GM21717 (cell line): ENCODE measurements around the gene HEG1.

Source experiments
- ATAC-seq: cut with Tn5 transposase; IDR thresholded peaks from one replicate; pipeline ENCODE4 v1.9.1; 2021; ENCODE audit warnings: mild to moderate bottlenecking, moderate library complexity; ENCODE audit not compliant: unreplicated experiment

Gene HEG1

GRCh38 chr3:124998247-124998630 is 57.6 kb downstream of the HEG1 start:
- ATAC-seq: no peak

- no peak for ATAC-seq
Observed at GRCh38 chr3:124997303-124998246, 58.2 kb downstream of the HEG1 start.

GRCh38 chr3:124995460-124995994 is 60.3 kb downstream of the HEG1 start:
- no peak for ATAC-seq

- ATAC-seq: no peak
Observed at GRCh38 chr3:124993466-124993865, 62.3 kb downstream of the HEG1 start.

GRCh38 chr3:124992041-124992440 is 63.8 kb downstream of the HEG1 start:
- no peak for ATAC-seq

- ATAC-seq: no peak
Observed at GRCh38 chr3:124986192-124987143, 69.3 kb downstream of the HEG1 start.

- ATAC-seq: no peak
Observed at GRCh38 chr3:124985349-124985748, 70.4 kb downstream of the HEG1 start.

GRCh38 chr3:124984754-124985153 is 71.0 kb downstream of the HEG1 start:
- no peak for ATAC-seq

- ATAC-seq: no peak
Observed at GRCh38 chr3:124982855-124983254, 72.9 kb downstream of the HEG1 start.

- ATAC-seq: no peak
Observed at GRCh38 chr3:124981472-124981871, 74.3 kb downstream of the HEG1 start.

GRCh38 chr3:124978627-124979026 is 77.2 kb downstream of the HEG1 start:
- no peak for ATAC-seq

GRCh38 chr3:124976383-124976782 is 79.4 kb downstream of the HEG1 start:
- no peak for ATAC-seq

GRCh38 chr3:124974691-124975090 is 81.1 kb downstream of the HEG1 start:
- ATAC-seq: no peak

GRCh38 chr3:124973290-124973689 is 82.5 kb downstream of the HEG1 start:
- no peak for ATAC-seq

GRCh38 chr3:124972457-124972856 is 83.3 kb downstream of the HEG1 start:
- ATAC-seq: no peak

- no peak for ATAC-seq
Observed at GRCh38 chr3:124969963-124970722, 85.7 kb downstream of the HEG1 start.

- no peak for ATAC-seq
Observed at GRCh38 chr3:124969190-124969589, 86.6 kb downstream of the HEG1 start.

GRCh38 chr3:124967964-124968363 is 87.8 kb downstream of the HEG1 start:
- ATAC-seq: no peak

- no peak for ATAC-seq
Observed at GRCh38 chr3:124966521-124967445, 89.0 kb downstream of the HEG1 start.

- no peak for ATAC-seq
Observed at GRCh38 chr3:124965413-124965812, 90.4 kb downstream of the HEG1 start.
